GM12892 (cell line): ENCODE measurements around the gene DCHS2.

Experiments
- POLR2AphosphoS5 ChIP-seq: IDR thresholded peaks from 2 replicates; pipeline ENCODE4 v1.6.1; 2011; ENCODE audit warnings: low read depth, low read length, control low read depth
- TAF1 ChIP-seq: IDR thresholded peaks from 2 replicates; pipeline ENCODE4 v1.6.1; 2011; ENCODE audit warnings: low read depth, mild to moderate bottlenecking, control low read depth, low read length, borderline replicate concordance

DNA sequence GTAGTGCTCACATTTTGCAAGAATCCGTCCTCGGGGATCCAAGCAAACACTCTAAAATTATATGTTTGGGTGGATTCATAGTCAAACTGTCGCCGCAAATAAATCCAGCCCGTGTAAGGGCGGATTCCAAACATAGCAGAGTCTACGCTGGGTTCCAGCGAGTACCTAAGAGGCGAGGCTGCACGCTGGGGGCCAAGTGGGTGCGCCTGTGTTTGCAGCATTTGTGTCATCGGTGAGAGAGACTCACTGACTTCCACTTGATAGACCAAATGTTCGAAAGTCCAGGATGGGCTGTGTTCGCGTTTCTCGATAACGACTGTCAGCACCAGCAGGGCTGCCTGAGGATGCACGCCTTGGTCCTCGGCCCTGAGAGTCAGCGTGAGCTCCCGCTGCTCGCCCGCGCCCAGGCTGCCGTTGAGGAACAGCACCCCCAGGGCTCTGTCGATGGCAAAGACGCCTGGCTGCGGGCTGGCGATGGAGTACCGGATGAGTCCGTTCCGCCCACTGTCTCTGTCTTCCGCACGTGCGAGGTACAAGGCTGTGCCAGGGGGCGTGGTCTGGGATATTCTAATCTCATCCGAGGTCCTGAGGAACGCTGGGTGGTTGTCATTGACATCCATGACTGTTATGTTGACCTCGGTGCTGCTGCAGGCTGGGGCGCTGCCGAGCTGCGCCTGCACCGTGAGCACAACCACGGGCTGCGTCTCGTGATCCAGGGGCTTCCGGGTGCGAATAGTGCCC is 158.7 kb downstream of the DCHS2 start:
- TF ChIP-seq TAF1 (no peak), POLR2AphosphoS5 (no peak)
